Activated B cell treated with CpG ODN at 0.5 μM for 24 hours (primary cell): ENCODE measurements around the gene CLEC17A. TPM values are rescaled to one million over a fixed set of nuclear protein-coding genes. Genes with fewer than 3 reads are reported as not detected.
A peak's percentile ranks its signal among the peaks of the same experiment; 100 is the strongest.
"Not testable (repeated sequence)": the region's sequence is repeated elsewhere in the genome, so short reads cannot be mapped to it uniquely, and the experiment has no call there.

Experiments used
- ATAC-seq: fragments of 200-7000 bp; cut with Tn5 transposase; one replicate; pipeline ENCODE4 v1.10.0; 2021; ENCODE audit warnings: low read depth, mild to moderate bottlenecking, moderate library complexity
- CTCF ChIA-PET: fragments of 350-600 bp; sonication (Branson Sonifier 250); formaldehyde crosslinking; loops from one replicate; lab custom pipeline; 2021; ENCODE audit warnings: antibody characterized with exemption; lab: Charles Lee
- POLR2A ChIA-PET: fragments of 350-600 bp; sonication (Branson Sonifier 250); formaldehyde crosslinking; loops from one replicate; lab custom pipeline; 2021; ENCODE audit warnings: antibody characterized with exemption; lab: Charles Lee
- DNase-seq: peaks from one replicate; pipeline ENCODE4 v3.0.0; 2022
- H3K27ac Mint-ChIP-seq: one replicate; pipeline ENCODE4 v1.8.0; 2020; ENCODE audit warnings: mixed read lengths
- H3K27me3 Mint-ChIP-seq: one replicate; pipeline ENCODE4 v1.8.0; 2021; ENCODE audit warnings: mixed read lengths
- H3K36me3 Mint-ChIP-seq: one replicate; pipeline ENCODE4 v1.8.0; 2021; ENCODE audit warnings: low read depth, mixed read lengths
- H3K4me1 Mint-ChIP-seq: one replicate; pipeline ENCODE4 v1.8.0; 2021; ENCODE audit warnings: mixed read lengths
- H3K4me3 Mint-ChIP-seq: one replicate; pipeline ENCODE4 v1.8.0; 2020; ENCODE audit warnings: mild to moderate bottlenecking, mixed read lengths
- H3K9me3 Mint-ChIP-seq: one replicate; pipeline ENCODE4 v1.8.0; 2020; ENCODE audit warnings: mixed read lengths
- CTCF ChIP-seq: fragments of 200-600 bp; IDR thresholded peaks from one replicate; pipeline ENCODE4 v1.8.0; 2022; ENCODE audit warnings: antibody characterized with exemption, mild to moderate bottlenecking
- intact Hi-C: fragments of 100-400 bp; cut with micrococcal nuclease; formaldehyde crosslinking; loops from one replicate; pipeline ENCODE4 v1.15.1; 2024
- total RNA-seq: library from RNA; stranded (reverse); gene quantifications from 2 replicates; pipeline ENCODE4 v1.2.3, GENCODE V29; 2022

CLEC17A gene
- total RNA-seq, 1 donor from 2014 or later, result 123 TPM

- peak overlapping the region; percentile 71 for H3K4me3 Mint-ChIP-seq
- intact Hi-C loops, result no loop called here
- H3K36me3 Mint-ChIP-seq, result peaks cover under 1% of the 10 kb centered on the region
- H3K4me1 Mint-ChIP-seq, result peaks cover 78% of the 10 kb centered on the region
- peak; percentile 59 for ATAC-seq
- H3K27ac Mint-ChIP-seq, result peak overlapping the region; percentile 75
- no peaks in the 10 kb centered on the region for H3K27me3 Mint-ChIP-seq
- H3K9me3 Mint-ChIP-seq, result no peaks in the 10 kb centered on the region
- DNase-seq, result peak; percentile 52
- ChIA-PET POLR2A (interaction anchor here (0.7 to 5.7 kb wide), 5 partner anchors 26 to 1383 kb away, joined by 6 to 47 read pairs (median 12); no protein-coding TSS in a partner anchor), CTCF (interaction anchor here (1.5 to 13.2 kb wide), 2 partner anchors 35 to 110 kb away, joined by 3 to 510 read pairs; partner anchors contain the start of gene ZNF333)
- TF ChIP-seq CTCF, result no peak
Measured at GRCh38 chr19:14577885-14578427, 4.9 kb upstream of the CLEC17A start.

- peak overlapping the region; percentile 38 for H3K4me3 Mint-ChIP-seq
- H3K9me3 Mint-ChIP-seq, result no peaks in the 10 kb centered on the region
- ATAC-seq (peak; percentile 2), DNase-seq (no peak)
- H3K27ac Mint-ChIP-seq, result peak overlapping the region; percentile 75
- POLR2A ChIA-PET, result interaction anchor here (0.6 to 5.7 kb wide), 8 partner anchors 16 to 109 kb away, joined by 3 to 50 read pairs (median 4); partner anchors contain the start of gene ZNF333
- intact Hi-C loops, result no loop called here
- H3K27me3 Mint-ChIP-seq, result no peaks in the 10 kb centered on the region
- H3K4me1 Mint-ChIP-seq, result peaks cover 80% of the 10 kb centered on the region
- H3K36me3 Mint-ChIP-seq, result peaks cover 15% of the 10 kb centered on the region
- TF ChIP-seq CTCF, result no peak
- CTCF ChIA-PET, result interaction anchor here (1.0 to 13.2 kb wide), 4 partner anchors 33 to 107 kb away, joined by 3 to 510 read pairs (median 4); partner anchors contain the start of gene ZNF333
Measured at GRCh38 chr19:14580623-14581237, 2.2 kb upstream of the CLEC17A start.

- ATAC-seq, H3K9me3 Mint-ChIP-seq, DNase-seq, H3K27me3 Mint-ChIP-seq, intact Hi-C loops: not testable (repeated sequence)
- ChIA-PET CTCF (interaction anchor here (1.2 to 1.6 kb wide), 3 partner anchors 21 to 104 kb away, joined by 3 to 4 read pairs (median 3); no protein-coding TSS in a partner anchor), POLR2A (interaction anchor here (0.6 to 5.6 kb wide), 11 partner anchors 10 to 508 kb away, joined by 3 to 50 read pairs (median 6); partner anchors contain the start of gene ZNF333)
- Mint-ChIP-seq H3K4me1 (peaks cover 75% of the 10 kb centered on the region), H3K4me3 (peak overlapping the region; percentile 97), H3K27ac (peak overlapping the region; percentile 94), H3K36me3 (peaks cover 41% of the 10 kb centered on the region)
Measured at GRCh38 chr19:14584372-14584771, 1.5 kb downstream of the CLEC17A start.

- Mint-ChIP-seq H3K36me3 (peaks cover 41% of the 10 kb centered on the region), H3K4me1 (peaks cover 73% of the 10 kb centered on the region), H3K4me3 (peak overlapping the region; percentile 97), H3K27ac (peak overlapping the region; percentile 89)
- H3K9me3 Mint-ChIP-seq, DNase-seq, H3K27me3 Mint-ChIP-seq, intact Hi-C loops, CTCF ChIA-PET: not testable (repeated sequence)
- peak; percentile 80 for ATAC-seq
- POLR2A ChIA-PET, result interaction anchor here (1.4 to 2.1 kb wide), 3 partner anchors 16 to 105 kb away, joined by 5 to 9 read pairs (median 7); partner anchors contain the start of gene ZNF333
Measured at GRCh38 chr19:14585187-14585586, 2.3 kb downstream of the CLEC17A start.

GRCh38 chr19:14589433-14589832 is 6.5 kb downstream of the CLEC17A start:
- peaks cover 65% of the 10 kb centered on the region for H3K4me1 Mint-ChIP-seq
- DNase-seq, H3K4me3 Mint-ChIP-seq: not testable (repeated sequence)

GRCh38 chr19:14595558-14595957 is 12.7 kb downstream of the CLEC17A start:
- CTCF ChIA-PET, result no interaction called here
- Mint-ChIP-seq H3K36me3 (peaks cover 80% of the 10 kb centered on the region), H3K27me3 (no peaks in the 10 kb centered on the region), H3K27ac (peak overlapping the region; percentile 2), H3K4me3 (no peak overlapping the region), H3K9me3 (no peaks in the 10 kb centered on the region), H3K4me1 (peaks cover 52% of the 10 kb centered on the region)
- no peak for TF ChIP-seq CTCF
- no peak for DNase-seq
- ATAC-seq, result no peak
- POLR2A ChIA-PET, result interaction anchor here (0.5 to 1.3 kb wide), 4 partner anchors 9 to 22 kb away, joined by 3 to 4 read pairs (median 3); no protein-coding TSS in a partner anchor
- intact Hi-C loops, result no loop called here

More at GRCh38 chr19:14589433-14589832, 6.5 kb downstream of the CLEC17A start:
- ATAC-seq, result peak; percentile 29
- intact Hi-C loops, CTCF ChIA-PET, H3K27me3 Mint-ChIP-seq, H3K9me3 Mint-ChIP-seq: not testable (repeated sequence)
- Mint-ChIP-seq H3K36me3 (peaks cover 58% of the 10 kb centered on the region), H3K27ac (peak overlapping the region; percentile 71)
- POLR2A ChIA-PET, result interaction anchor here (0.8 kb wide), 1 partner anchor 24 kb away, joined by 3 read pairs; no protein-coding TSS in a partner anchor
